ENCODE data around the gene ZMYM4. TPM values are rescaled to one million over a fixed set of nuclear protein-coding genes. Genes with fewer than 3 reads are reported as not detected.

ZMYM4 gene
- total RNA-seq, 1 donor from 2014 or later = 38.9 TPM

- DNase-seq (ENCODE audit: extremely low read depth, low read depth, low spot score) = no peak
These were observed 125.9 kb downstream of the ZMYM4 start for GRCh38 chr1:35394386-35394785.

- DNase-seq (ENCODE audit: extremely low read depth, low read depth, low spot score) = no peak
These were observed 130.2 kb downstream of the ZMYM4 start for GRCh38 chr1:35398739-35399138.

- DNase-seq (ENCODE audit: extremely low read depth, low read depth, low spot score) = no peak
These were observed 132.5 kb downstream of the ZMYM4 start for GRCh38 chr1:35401049-35401448.

GRCh38 chr1:35406103-35406502 is 137.6 kb downstream of the ZMYM4 start:
- no peak for DNase-seq (ENCODE audit: extremely low read depth, low read depth, low spot score)

GRCh38 chr1:35407743-35408142 is 139.2 kb downstream of the ZMYM4 start:
- DNase-seq (ENCODE audit: extremely low read depth, low read depth, low spot score) = no peak

- no peak for DNase-seq (ENCODE audit: extremely low read depth, low read depth, low spot score)
These were observed 140.4 kb downstream of the ZMYM4 start for GRCh38 chr1:35408925-35409324.

GRCh38 chr1:35426097-35426586 is 157.6 kb downstream of the ZMYM4 start:
- no peak for DNase-seq (ENCODE audit: extremely low read depth, low read depth, low spot score)

GRCh38 chr1:35428360-35428759 is 159.9 kb downstream of the ZMYM4 start:
- DNase-seq (ENCODE audit: extremely low read depth, low read depth, low spot score) = no peak

- no peak for DNase-seq (ENCODE audit: extremely low read depth, low read depth, low spot score)
These were observed 162.3 kb downstream of the ZMYM4 start for GRCh38 chr1:35430762-35431161.

- no peak for DNase-seq (ENCODE audit: extremely low read depth, low read depth, low spot score)
These were observed 162.7 kb downstream of the ZMYM4 start for GRCh38 chr1:35431173-35431599.

GRCh38 chr1:35432231-35432630 is 163.7 kb downstream of the ZMYM4 start:
- no peak for DNase-seq (ENCODE audit: extremely low read depth, low read depth, low spot score)

GRCh38 chr1:35433714-35434113 is 165.2 kb downstream of the ZMYM4 start:
- no peak for DNase-seq (ENCODE audit: extremely low read depth, low read depth, low spot score)

- no peak for DNase-seq (ENCODE audit: extremely low read depth, low read depth, low spot score)
These were observed 166.2 kb downstream of the ZMYM4 start for GRCh38 chr1:35434703-35435102.

- no peak for DNase-seq (ENCODE audit: extremely low read depth, low read depth, low spot score)
These were observed 167.6 kb downstream of the ZMYM4 start for GRCh38 chr1:35436078-35436477.

- no peak for DNase-seq (ENCODE audit: extremely low read depth, low read depth, low spot score)
These were observed 168.7 kb downstream of the ZMYM4 start for GRCh38 chr1:35437200-35437599.

- DNase-seq (ENCODE audit: extremely low read depth, low read depth, low spot score) = no peak
These were observed 171.1 kb downstream of the ZMYM4 start for GRCh38 chr1:35439626-35440025.

GRCh38 chr1:35441926-35442579 is 173.5 kb downstream of the ZMYM4 start:
- DNase-seq (ENCODE audit: extremely low read depth, low read depth, low spot score) = no peak

GRCh38 chr1:35442734-35443133 is 174.2 kb downstream of the ZMYM4 start:
- DNase-seq (ENCODE audit: extremely low read depth, low read depth, low spot score) = no peak

- DNase-seq (ENCODE audit: extremely low read depth, low read depth, low spot score) = no peak
These were observed 175.4 kb downstream of the ZMYM4 start for GRCh38 chr1:35443768-35444518.

- DNase-seq (ENCODE audit: extremely low read depth, low read depth, low spot score) = no peak
These were observed 175.9 kb downstream of the ZMYM4 start for GRCh38 chr1:35444519-35444774.

- no peak for DNase-seq (ENCODE audit: extremely low read depth, low read depth, low spot score)
These were observed 178.8 kb downstream of the ZMYM4 start for GRCh38 chr1:35447278-35447677.

GRCh38 chr1:35448344-35448801 is 179.9 kb downstream of the ZMYM4 start:
- DNase-seq (ENCODE audit: extremely low read depth, low read depth, low spot score) = no peak
